ENCODE data around the gene IQGAP3. TPM values are rescaled to one million over a fixed set of nuclear protein-coding genes. Genes with fewer than 3 reads are reported as not detected.

IQGAP3 gene
- total RNA-seq: 32.7 and 54.2 TPM in 2 replicates

GRCh38 chr1:156571919-156572662, at the start of gene IQGAP3:
Gene IQGAP3, minus strand, starts transcription at chr1:156572565. Its CDS starts 36 bp downstream, at chr1:156572529.

GRCh38 chr1:156618853-156619581, 46.7 kb upstream of the IQGAP3 start, which contains the start of gene HAPLN2:
Gene HAPLN2, plus strand, starts transcription at chr1:156619415. Its CDS starts 4,076 bp downstream, at chr1:156623491.

GRCh38 chr1:156601122-156601830, 28.9 kb upstream of the IQGAP3 start, which contains the start of gene GPATCH4:
Gene GPATCH4, minus strand, starts transcription at chr1:156601479.

GRCh38 chr1:156591432-156592157, 19.2 kb upstream of the IQGAP3 start, which contains the start of gene NAXE:
Gene NAXE, plus strand, starts transcription at chr1:156591776. Its CDS starts 29 bp downstream, at chr1:156591805.

GRCh38 chr1:156579472-156579871, 7.1 kb upstream of the IQGAP3 start, which contains the start of gene TTC24:
Gene TTC24, plus strand, starts transcription at chr1:156579723. Its CDS starts 1,642 bp downstream, at chr1:156581365.

GRCh38 chr1:156500543-156500792, 71.9 kb downstream of the IQGAP3 start, which contains the start of gene MEF2D:
Gene MEF2D, minus strand, starts transcription at chr1:156500775. Its CDS starts 17,483 bp downstream, at chr1:156483292.

Small RNA genes within 50 kb of the gene (small RNA-seq; reads per million reads assigned to genes)
- not detected for gene RF00019

Other genes starting within 250 kb of the IQGAP3 start
- 481 and 491 TPM in 2 replicates for gene CCT3, start 234.3 kb downstream of the IQGAP3 start, total RNA-seq
- gene TSACC, start 234.0 kb downstream of the IQGAP3 start, total RNA-seq: 0.20 and 0.37 TPM in 2 replicates
- not detected in 2 replicates for gene RHBG, start 203.4 kb downstream of the IQGAP3 start, total RNA-seq
- gene MEF2D, start 71.8 kb downstream of the IQGAP3 start, total RNA-seq: 8.1 and 10.9 TPM in 2 replicates
- gene TTC24, start 7.2 kb upstream of the IQGAP3 start, total RNA-seq: not detected in 2 replicates
- 53.2 and 57.0 TPM in 2 replicates for gene NAXE, start 19.2 kb upstream of the IQGAP3 start, total RNA-seq
- 12.9 and 20.5 TPM in 2 replicates for gene GPATCH4, start 28.9 kb upstream of the IQGAP3 start, total RNA-seq
- gene HAPLN2, start 46.9 kb upstream of the IQGAP3 start, total RNA-seq: not detected in 2 replicates
- gene BCAN, start 69.6 kb upstream of the IQGAP3 start, total RNA-seq: not detected in 2 replicates
- 23.9 and 59.2 TPM in 2 replicates for gene NES, start 104.8 kb upstream of the IQGAP3 start, total RNA-seq
- 27.2 and 45.6 TPM in 2 replicates for gene CRABP2, start 133.0 kb upstream of the IQGAP3 start, total RNA-seq
- 8.8 and 9.8 TPM in 2 replicates for gene METTL25B, start 155.9 kb upstream of the IQGAP3 start, total RNA-seq
- 18.0 and 25.0 TPM in 2 replicates for gene ISG20L2, start 156.2 kb upstream of the IQGAP3 start, total RNA-seq
- 40.3 and 52.2 TPM in 2 replicates for gene MRPL24, start 168.5 kb upstream of the IQGAP3 start, total RNA-seq
- gene HDGF, start 179.1 kb upstream of the IQGAP3 start, total RNA-seq: 189 and 231 TPM in 2 replicates
- gene PRCC, start 195.0 kb upstream of the IQGAP3 start, total RNA-seq: 17.3 and 21.7 TPM in 2 replicates
- gene SH2D2A, start 244.3 kb upstream of the IQGAP3 start, total RNA-seq: 0.20 TPM in 1 of 2 replicates, not detected in the other